ENCODE data around the gene PPP2R1A. TPM values are rescaled to one million over a fixed set of nuclear protein-coding genes. Genes with fewer than 3 reads are reported as not detected.

Gene PPP2R1A
- total and polyA plus RNA-seq, 2 of the 13 experiments (the other 11 are each of a cell fraction or from before 2014, with no cell fraction given) = 86.7 to 130 TPM

DNA sequence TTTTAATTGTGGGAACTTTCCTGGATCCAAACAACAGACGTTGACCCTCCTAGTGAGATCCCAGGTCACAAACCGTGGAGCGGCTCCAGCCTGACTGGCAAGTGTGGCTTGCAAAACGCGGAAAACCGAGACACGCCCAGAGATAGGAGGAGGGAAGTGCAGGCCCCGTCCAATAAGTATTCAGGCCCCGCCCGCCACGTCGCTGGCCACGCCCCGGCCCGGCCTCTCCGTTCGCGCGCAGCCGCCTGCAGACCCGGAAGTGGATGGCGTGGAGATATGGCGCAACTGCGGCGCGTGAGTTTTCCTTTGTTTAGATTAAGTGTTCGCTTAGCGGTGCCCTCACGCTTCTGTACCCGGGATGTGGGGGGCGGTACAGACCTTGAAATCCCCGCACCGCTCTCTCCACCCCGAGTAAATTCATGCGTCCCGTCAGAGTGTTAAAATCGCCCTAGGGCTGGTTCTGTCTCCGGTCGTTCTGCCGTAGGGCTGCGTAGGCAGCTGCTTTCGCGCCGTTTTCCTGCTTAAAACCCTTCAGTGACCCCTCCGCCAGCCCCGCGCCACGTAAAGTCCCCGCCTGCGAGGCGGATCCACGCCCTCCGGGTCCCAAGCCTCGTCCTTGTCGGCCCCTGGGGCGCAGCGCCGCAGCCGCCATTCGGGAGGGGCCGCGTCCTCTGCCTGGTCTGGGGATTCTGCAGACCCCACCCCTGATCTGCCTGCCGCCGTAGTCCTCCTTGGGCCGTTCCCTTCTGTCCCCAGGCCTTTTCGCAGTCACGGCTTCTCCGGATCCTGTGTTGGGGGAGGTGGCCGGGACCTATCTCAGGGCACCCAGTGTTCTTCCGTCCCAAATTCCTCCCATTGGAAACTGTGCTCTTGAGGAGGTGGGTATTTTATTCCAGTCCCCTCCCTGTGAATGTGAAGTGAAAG is 79.7 kb downstream of the PPP2R1A start, which contains the start of gene ZNF766 (continued):
- TF ChIP-seq, protein P1, sequence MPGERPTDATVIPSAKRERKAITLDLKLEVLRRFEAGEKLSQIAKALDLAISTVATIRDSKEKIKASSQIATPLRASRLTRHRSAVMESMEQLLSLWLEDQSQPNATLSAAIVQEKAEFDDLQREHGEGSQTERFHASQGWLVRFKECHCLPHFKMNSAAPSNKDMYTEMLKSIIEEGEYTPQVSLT (CRISPR knock-in tag; IDR thresholded peaks at IDR 0.05; ENCODE audit: borderline replicate concordance, low read depth) = no peak
- TF ChIP-seq, protein P2, sequence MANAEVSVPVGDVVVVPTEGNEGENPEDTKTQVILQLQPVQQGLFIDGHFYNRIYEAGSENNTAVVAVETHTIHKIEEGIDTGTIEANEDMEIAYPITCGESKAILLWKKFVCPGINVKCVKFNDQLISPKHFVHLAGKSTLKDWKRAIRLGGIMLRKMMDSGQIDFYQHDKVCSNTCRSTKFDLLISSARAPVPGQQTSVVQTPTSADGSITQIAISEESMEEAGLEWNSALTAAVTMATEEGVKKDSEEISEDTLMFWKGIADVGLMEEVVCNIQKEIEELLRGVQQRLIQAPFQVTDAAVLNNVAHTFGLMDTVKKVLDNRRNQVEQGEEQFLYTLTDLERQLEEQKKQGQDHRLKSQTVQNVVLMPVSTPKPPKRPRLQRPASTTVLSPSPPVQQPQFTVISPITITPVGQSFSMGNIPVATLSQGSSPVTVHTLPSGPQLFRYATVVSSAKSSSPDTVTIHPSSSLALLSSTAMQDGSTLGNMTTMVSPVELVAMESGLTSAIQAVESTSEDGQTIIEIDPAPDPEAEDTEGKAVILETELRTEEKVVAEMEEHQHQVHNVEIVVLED (CRISPR knock-in tag; IDR thresholded peaks at IDR 0.05; ENCODE audit: borderline replicate concordance) = peak; percentile 90
- no peak for TF ChIP-seq ZNF383 (CRISPR knock-in tag; IDR thresholded peaks at IDR 0.05; ENCODE audit: borderline replicate concordance)
- TF ChIP-seq, protein P3, sequence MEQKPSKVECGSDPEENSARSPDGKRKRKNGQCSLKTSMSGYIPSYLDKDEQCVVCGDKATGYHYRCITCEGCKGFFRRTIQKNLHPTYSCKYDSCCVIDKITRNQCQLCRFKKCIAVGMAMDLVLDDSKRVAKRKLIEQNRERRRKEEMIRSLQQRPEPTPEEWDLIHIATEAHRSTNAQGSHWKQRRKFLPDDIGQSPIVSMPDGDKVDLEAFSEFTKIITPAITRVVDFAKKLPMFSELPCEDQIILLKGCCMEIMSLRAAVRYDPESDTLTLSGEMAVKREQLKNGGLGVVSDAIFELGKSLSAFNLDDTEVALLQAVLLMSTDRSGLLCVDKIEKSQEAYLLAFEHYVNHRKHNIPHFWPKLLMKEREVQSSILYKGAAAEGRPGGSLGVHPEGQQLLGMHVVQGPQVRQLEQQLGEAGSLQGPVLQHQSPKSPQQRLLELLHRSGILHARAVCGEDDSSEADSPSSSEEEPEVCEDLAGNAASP (CRISPR knock-in tag; IDR thresholded peaks at IDR 0.05; ENCODE audit: borderline replicate concordance) = no peak
- TF ChIP-seq, protein P4, sequence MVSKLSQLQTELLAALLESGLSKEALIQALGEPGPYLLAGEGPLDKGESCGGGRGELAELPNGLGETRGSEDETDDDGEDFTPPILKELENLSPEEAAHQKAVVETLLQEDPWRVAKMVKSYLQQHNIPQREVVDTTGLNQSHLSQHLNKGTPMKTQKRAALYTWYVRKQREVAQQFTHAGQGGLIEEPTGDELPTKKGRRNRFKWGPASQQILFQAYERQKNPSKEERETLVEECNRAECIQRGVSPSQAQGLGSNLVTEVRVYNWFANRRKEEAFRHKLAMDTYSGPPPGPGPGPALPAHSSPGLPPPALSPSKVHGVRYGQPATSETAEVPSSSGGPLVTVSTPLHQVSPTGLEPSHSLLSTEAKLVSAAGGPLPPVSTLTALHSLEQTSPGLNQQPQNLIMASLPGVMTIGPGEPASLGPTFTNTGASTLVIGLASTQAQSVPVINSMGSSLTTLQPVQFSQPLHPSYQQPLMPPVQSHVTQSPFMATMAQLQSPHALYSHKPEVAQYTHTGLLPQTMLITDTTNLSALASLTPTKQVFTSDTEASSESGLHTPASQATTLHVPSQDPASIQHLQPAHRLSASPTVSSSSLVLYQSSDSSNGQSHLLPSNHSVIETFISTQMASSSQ (IDR thresholded peaks at IDR 0.05; ENCODE audit: low read depth) = no peak
- TF ChIP-seq, protein P4 (CRISPR knock-in tag; IDR thresholded peaks at IDR 0.05; ENCODE audit: borderline replicate concordance) = peak; percentile 73
- no peak for TF ChIP-seq POLR2AphosphoS2 (IDR thresholded peaks at IDR 0.05; ENCODE audit: low read depth, low read length)
- TF ChIP-seq GATA4 (IDR thresholded peaks at IDR 0.05; ENCODE audit: borderline replicate concordance, low read depth) = peak; percentile 62; the same call in 1 of the 2 replicates
- TF ChIP-seq, protein P5, sequence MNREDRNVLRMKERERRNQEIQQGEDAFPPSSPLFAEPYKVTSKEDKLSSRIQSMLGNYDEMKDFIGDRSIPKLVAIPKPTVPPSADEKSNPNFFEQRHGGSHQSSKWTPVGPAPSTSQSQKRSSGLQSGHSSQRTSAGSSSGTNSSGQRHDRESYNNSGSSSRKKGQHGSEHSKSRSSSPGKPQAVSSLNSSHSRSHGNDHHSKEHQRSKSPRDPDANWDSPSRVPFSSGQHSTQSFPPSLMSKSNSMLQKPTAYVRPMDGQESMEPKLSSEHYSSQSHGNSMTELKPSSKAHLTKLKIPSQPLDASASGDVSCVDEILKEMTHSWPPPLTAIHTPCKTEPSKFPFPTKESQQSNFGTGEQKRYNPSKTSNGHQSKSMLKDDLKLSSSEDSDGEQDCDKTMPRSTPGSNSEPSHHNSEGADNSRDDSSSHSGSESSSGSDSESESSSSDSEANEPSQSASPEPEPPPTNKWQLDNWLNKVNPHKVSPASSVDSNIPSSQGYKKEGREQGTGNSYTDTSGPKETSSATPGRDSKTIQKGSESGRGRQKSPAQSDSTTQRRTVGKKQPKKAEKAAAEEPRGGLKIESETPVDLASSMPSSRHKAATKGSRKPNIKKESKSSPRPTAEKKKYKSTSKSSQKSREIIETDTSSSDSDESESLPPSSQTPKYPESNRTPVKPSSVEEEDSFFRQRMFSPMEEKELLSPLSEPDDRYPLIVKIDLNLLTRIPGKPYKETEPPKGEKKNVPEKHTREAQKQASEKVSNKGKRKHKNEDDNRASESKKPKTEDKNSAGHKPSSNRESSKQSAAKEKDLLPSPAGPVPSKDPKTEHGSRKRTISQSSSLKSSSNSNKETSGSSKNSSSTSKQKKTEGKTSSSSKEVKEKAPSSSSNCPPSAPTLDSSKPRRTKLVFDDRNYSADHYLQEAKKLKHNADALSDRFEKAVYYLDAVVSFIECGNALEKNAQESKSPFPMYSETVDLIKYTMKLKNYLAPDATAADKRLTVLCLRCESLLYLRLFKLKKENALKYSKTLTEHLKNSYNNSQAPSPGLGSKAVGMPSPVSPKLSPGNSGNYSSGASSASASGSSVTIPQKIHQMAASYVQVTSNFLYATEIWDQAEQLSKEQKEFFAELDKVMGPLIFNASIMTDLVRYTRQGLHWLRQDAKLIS (CRISPR knock-in tag; IDR thresholded peaks at IDR 0.05) = no peak
- no peak for TF ChIP-seq ATM (IDR thresholded peaks at IDR 0.05; ENCODE audit: borderline replicate concordance)
- TF ChIP-seq ZNF788 (CRISPR knock-in tag; IDR thresholded peaks at IDR 0.05; ENCODE audit: borderline replicate concordance) = peak; percentile 36; the same call in 1 of the 2 replicates
- no peak for TF ChIP-seq ZSCAN21 (CRISPR knock-in tag; IDR thresholded peaks at IDR 0.05; ENCODE audit: borderline replicate concordance)
- 0 out of 2 replicates have a peak, but pooled peaks have one; percentile 55 for TF ChIP-seq ZNF570 (CRISPR knock-in tag; IDR thresholded peaks at IDR 0.05; ENCODE audit: borderline replicate concordance)

Data from HepG2 (cell line).